ENCODE measurements around the gene CORO6. TPM values are rescaled to one million over a fixed set of nuclear protein-coding genes. Genes with fewer than 3 reads are reported as not detected.
"Not testable (repeated sequence)": the region's sequence is repeated elsewhere in the genome, so short reads cannot be mapped to it uniquely, and the experiment has no call there.

Gene CORO6
- total RNA-seq, 1 experiment from 2014 or later: 2.3 TPM

- no peaks in the 10 kb centered on the region for H3K4me1 ChIP-seq (ENCODE audit: insufficient read depth, low read length)
- H3K4me2 ChIP-seq (ENCODE audit: insufficient read depth, insufficient read length, low read length): no peak overlapping the region
- no peak overlapping the region for H3T11ph ChIP-seq (ENCODE audit: low read length)
- no peak overlapping the region for H3K56ac ChIP-seq (ENCODE audit: insufficient read length, low read depth, low read length)
- H2BK12ac ChIP-seq (ENCODE audit: insufficient read length, low read depth, low read length): no peak overlapping the region
- no peak overlapping the region for H4K8ac ChIP-seq (replicated peaks; ENCODE audit: insufficient read length, low read depth, low read length)
- Mint-ChIP-seq H3K9me3 (no peaks in the 10 kb centered on the region), H3K4me1 (no peaks in the 10 kb centered on the region), H3K27me3 (ENCODE audit: low read depth) (no peaks in the 10 kb centered on the region), H3K27ac (no peak overlapping the region), H3K36me3 (ENCODE audit: insufficient read depth in 1 of 3, low read depth in 3 of 3) (peaks cover 0 to 1% (median 0%) of the 10 kb centered on the region in 3 experiments; a peak in 1 of 7 replicates), H3K4me3 (no peak overlapping the region)
- no peak overlapping the region for H3K4ac ChIP-seq (ENCODE audit: low read depth, low read length)
- H4K5ac ChIP-seq (ENCODE audit: insufficient read length, low read depth, low read length): no peak overlapping the region
- H3K9ac ChIP-seq (ENCODE audit: extremely low read depth, insufficient read length, low read length): no peak overlapping the region
- no peak overlapping the region for H3K18ac ChIP-seq (ENCODE audit: insufficient read length, low read depth, low read length)
- no peak overlapping the region for H3K14ac ChIP-seq (ENCODE audit: insufficient read depth, low read length)
- no peaks in the 10 kb centered on the region for H3K27me3 ChIP-seq (ENCODE audit: insufficient read depth, low read length)
- no peak overlapping the region for H2BK15ac ChIP-seq (ENCODE audit: low read depth, low read length)
- no peaks in the 10 kb centered on the region for H3K79me1 ChIP-seq (ENCODE audit: insufficient read depth, low read depth, low read length, poor library complexity, severe bottlenecking)
- no peaks in the 10 kb centered on the region for H3K9me3 ChIP-seq (ENCODE audit: control insufficient read depth, low read depth, low read length)
- no peak overlapping the region for H3K27ac ChIP-seq (ENCODE audit: insufficient read length, low read depth, low read length)
- H2AK5ac ChIP-seq (ENCODE audit: insufficient read length, low read length): no peak overlapping the region
- H2BK5ac ChIP-seq (ENCODE audit: insufficient read length, low read length): no peak overlapping the region
- no peak overlapping the region for H4K91ac ChIP-seq (ENCODE audit: insufficient read length, low read depth, low read length)
- no peak for TF ChIP-seq CTCF (conservative IDR thresholded peaks at IDR 0.05)
- H3K23ac ChIP-seq (ENCODE audit: insufficient read length, low read depth, low read length): no peak overlapping the region
- no peaks in the 10 kb centered on the region for H3K23me2 ChIP-seq (ENCODE audit: insufficient read length, low read depth, low read length, poor library complexity, severe bottlenecking)
- no peak for DNase-seq
- no peak overlapping the region for H2BK20ac ChIP-seq (ENCODE audit: low read depth, low read length, poor library complexity, severe bottlenecking)
- no peak overlapping the region for H2AFZ ChIP-seq (ENCODE audit: low read length)
- H2BK120ac ChIP-seq (ENCODE audit: low read depth, low read length, poor library complexity, severe bottlenecking): no peak overlapping the region
- H4K20me1 ChIP-seq (ENCODE audit: control insufficient read depth, insufficient read depth, insufficient read length): no peaks in the 10 kb centered on the region
- H3K79me2 ChIP-seq (ENCODE audit: insufficient read depth, low read length): no peaks in the 10 kb centered on the region
Observed at GRCh38 chr17:29652976-29653375, 30.3 kb upstream of the CORO6 start.

GRCh38 chr17:29651913-29652312 is 29.2 kb upstream of the CORO6 start:
- not testable (repeated sequence) for H3K36me3 Mint-ChIP-seq (ENCODE audit: insufficient read depth in 1 of 3, low read depth in 3 of 3); H4K20me1 ChIP-seq (ENCODE audit: control insufficient read depth, insufficient read depth, insufficient read length); H3K9ac ChIP-seq (ENCODE audit: extremely low read depth, insufficient read length, low read length); H3K79me1 ChIP-seq (ENCODE audit: insufficient read depth, low read depth, low read length, poor library complexity, severe bottlenecking); H3K14ac ChIP-seq (ENCODE audit: insufficient read depth, low read length); H3K9me3 Mint-ChIP-seq; H3K23ac ChIP-seq (ENCODE audit: insufficient read length, low read depth, low read length); H3K4ac ChIP-seq (ENCODE audit: low read depth, low read length); H2AK5ac ChIP-seq (ENCODE audit: insufficient read length, low read length); H2BK5ac ChIP-seq (ENCODE audit: insufficient read length, low read length); DNase-seq; H2BK20ac ChIP-seq (ENCODE audit: low read depth, low read length, poor library complexity, severe bottlenecking); H2AFZ ChIP-seq (ENCODE audit: low read length); H3K27ac ChIP-seq (ENCODE audit: insufficient read length, low read depth, low read length); H3K56ac ChIP-seq (ENCODE audit: insufficient read length, low read depth, low read length); H3K4me1 Mint-ChIP-seq; H3K27me3 Mint-ChIP-seq (ENCODE audit: low read depth); H4K8ac ChIP-seq (replicated peaks; ENCODE audit: insufficient read length, low read depth, low read length); H3K23me2 ChIP-seq (ENCODE audit: insufficient read length, low read depth, low read length, poor library complexity, severe bottlenecking); H3K27me3 ChIP-seq (ENCODE audit: insufficient read depth, low read length); H2BK120ac ChIP-seq (ENCODE audit: low read depth, low read length, poor library complexity, severe bottlenecking); H3K79me2 ChIP-seq (ENCODE audit: insufficient read depth, low read length); H2BK15ac ChIP-seq (ENCODE audit: low read depth, low read length); H3K4me2 ChIP-seq (ENCODE audit: insufficient read depth, insufficient read length, low read length); H3K27ac Mint-ChIP-seq; H3K18ac ChIP-seq (ENCODE audit: insufficient read length, low read depth, low read length); H3K4me3 Mint-ChIP-seq; H3K9me3 ChIP-seq (ENCODE audit: control insufficient read depth, low read depth, low read length); H4K91ac ChIP-seq (ENCODE audit: insufficient read length, low read depth, low read length); H2BK12ac ChIP-seq (ENCODE audit: insufficient read length, low read depth, low read length); H3K4me1 ChIP-seq (ENCODE audit: insufficient read depth, low read length); H4K5ac ChIP-seq (ENCODE audit: insufficient read length, low read depth, low read length); H3T11ph ChIP-seq (ENCODE audit: low read length)
- WGBS (ENCODE audit: extremely low coverage, insufficient read length, low lambda C conversion rate): no CpG with 5 or more reads among the region's 7 CpGs
